Adrenal gland (tissue), 12 donors: ENCODE results near the gene GYG1. TPM values are rescaled to one million over a fixed set of nuclear protein-coding genes. Genes with fewer than 3 reads are reported as not detected.

Experiments used
- DNase-seq, 7 donors: peaks; one replicate each; pipeline ENCODE4 v3.0.0-alpha.2; 2019 to 2020
- H3K27ac ChIP-seq, 5 donors: fragments of 200-600 bp; sonication (generic) in 4 of 5; 1 replicate in 3 of 5; 2 replicates in 2 of 5; pipeline versions ENCODE4 v1.5.1 to v1.8.0; 2016 to 2020; ENCODE audit warnings: mild to moderate bottlenecking in 1 of 5
- H3K27me3 ChIP-seq: fragments of 200-600 bp; 2 replicates; pipeline ENCODE4 v1.8.0; 2021
- H3K36me3 ChIP-seq, 2 donors: fragments of 200-600 bp; replicated peaks in 1 of 2; 1 replicate in 1 of 2; 2 replicates in 1 of 2; pipeline versions ENCODE4 v1.5.1 to v1.8.0; 2018 to 2022
- H3K4me1 ChIP-seq, 2 donors: fragments of 200-600 bp; replicated peaks in 1 of 2; 1 replicate in 1 of 2; 2 replicates in 1 of 2; pipeline versions ENCODE4 v1.5.1 to v1.8.0; 2018 to 2021
- H3K4me3 ChIP-seq, 4 donors: fragments of 200-600 bp; sonication (generic) in 3 of 4; one replicate each; pipeline ENCODE4 v1.5.1; 2016 to 2018
- H3K9me3 ChIP-seq, 3 donors: fragments of 200-600 bp; sonication (generic) in 1 of 3; replicated peaks in 1 of 3; 1 replicate in 2 of 3; 2 replicates in 1 of 3; pipeline versions ENCODE4 v1.5.1 to v1.8.0; 2016 to 2021
- CTCF ChIP-seq, 6 experiments: fragments of 450-650 bp in 4 of 6; fragments of 200-600 bp in 2 of 6; sonication (generic) in 1 of 6; IDR thresholded peaks; 1 replicate in 5 of 6; 2 replicates in 1 of 6; pipeline versions ENCODE4 v1.5.1 to v1.8.0; 2016 to 2021; ENCODE audit warnings: antibody characterized with exemption in 6 of 6, mild to moderate bottlenecking in 2 of 6, moderate library complexity in 1 of 6
- POLR2A ChIP-seq, 2 donors: fragments of 450-650 bp; IDR thresholded peaks; one replicate each; pipeline ENCODE4 v1.6.1; 2017; ENCODE audit warnings: antibody characterized with exemption in 2 of 2, mild to moderate bottlenecking in 2 of 2, moderate library complexity in 1 of 2
- WGBS, 4 donors: extraction: QIAGEN DNeasy Blood & Tissue Kit in 2 of 4; methylation state at CpG; one replicate each; pipeline versions ENCODE4 v1.1.5 to v1.1.7; 2013 to 2017; 5-methylcytosine and 5-hydroxymethylcytosine counted together
- intact Hi-C, 2 donors: fragments of 100-400 bp; cut with DNase I; formaldehyde crosslinking; loops; one replicate each; pipeline versions ENCODE4 v1.14.1 to v1.15.0; 2022 to 2023
- polyA plus RNA-seq, 3 donors: library from polyadenylated mRNA; stranded (reverse); fragments of 200-250 nt in 2 of 3; fragments of 350-450 nt in 1 of 3; fragmentation: Illumina TruSeq in 1 of 3; extraction: RNeasy Lipid Tissue Mini Kit (QIAGEN cat#74804) in 1 of 3; gene quantifications; one replicate each; pipeline ENCODE4 v1.2.3, GENCODE V29; 2013 to 2014
- total RNA-seq, 9 donors: library from RNA; depleted of rRNA in 4 of 9; stranded (reverse); fragments of >200 nt in 4 of 9; fragments of 120-200 nt in 1 of 9; fragmentation: NEBNext Ultra II Directional in 1 of 9; extraction: Animal tissue kit (Norgen Biotek cat#: 25700) in 1 of 9; gene quantifications; one replicate each; pipeline versions ENCODE4 v1.1.0 to v1.2.4, GENCODE V29; 2013 to 2023
- donor health status: healthy with polysubstance abuse.
- donor health status: Bipolar disorder and iron deficiency.
- donor health status: DM: yes; HTN: yes; CAD: no.
- donor health status: DM: no; HTN: no; CAD: no.
- donor health status: DM: no; HTN: no; CAD: no.
- donor health status: DM: yes; HTN: yes; CAD: no.

GYG1 gene
- total and polyA plus RNA-seq, 12 donors: 17.2 to 53.6 (median 35.4) TPM

GRCh38 chr3:148999806-149000205 lies 8.5 kb downstream of the GYG1 start:
- Histone ChIP-seq H3K9me3 (no peaks in the 10 kb centered on the region), H3K27me3 (no peaks in the 10 kb centered on the region), H3K27ac (no peak overlapping the region), H3K36me3 (peaks cover 0 to 18% of the 10 kb centered on the region in 2 donors), H3K4me3 (no peak overlapping the region), H3K4me1 (peaks cover 3 to 7% of the 10 kb centered on the region in 2 donors)
- DNase-seq: no peak
- 83 to 91% (median 87%) methylated on average over 3 of the region's 3 CpGs for WGBS, 4 donors
- TF ChIP-seq CTCF (IDR thresholded peaks at IDR 0.05) (no peak), POLR2A (IDR thresholded peaks at IDR 0.05) (no peak)
- intact Hi-C loops: no loop called here

GRCh38 chr3:149000206-149000745 lies 8.9 kb downstream of the GYG1 start:
- WGBS, 4 donors: 76 to 90% (median 83%) methylated on average over 3 of the region's 3 CpGs
- H3K27ac ChIP-seq: no peak overlapping the region
- peaks cover 5 to 8% of the 10 kb centered on the region in 2 donors for H3K4me1 ChIP-seq

GRCh38 chr3:149001727-149002126 lies 10.4 kb downstream of the GYG1 start:
- H3K4me3 ChIP-seq: no peak overlapping the region
- H3K4me1 ChIP-seq: peaks cover 5 to 8% of the 10 kb centered on the region in 2 donors
- WGBS, 4 donors: 94 to 97% (median 96%) methylated on average over 3 of the region's 3 CpGs
- H3K36me3 ChIP-seq: peaks cover 0 to under 1% of the 10 kb centered on the region in 2 donors
- no peak overlapping the region for H3K27ac ChIP-seq
- TF ChIP-seq POLR2A (IDR thresholded peaks at IDR 0.05): no peak
- no peak for TF ChIP-seq CTCF (IDR thresholded peaks at IDR 0.05)
- H3K9me3 ChIP-seq: no peaks in the 10 kb centered on the region
- no peaks in the 10 kb centered on the region for H3K27me3 ChIP-seq
- no peak for DNase-seq
- intact Hi-C loops: no loop called here

More at GRCh38 chr3:149000206-149000745, 8.9 kb downstream of the GYG1 start:
- intact Hi-C loops: no loop called here
- no peak overlapping the region for H3K4me3 ChIP-seq
- no peak for DNase-seq
- no peak for TF ChIP-seq CTCF (IDR thresholded peaks at IDR 0.05)
- no peaks in the 10 kb centered on the region for H3K9me3 ChIP-seq
- H3K36me3 ChIP-seq: peaks cover 0 to 13% of the 10 kb centered on the region in 2 donors
- no peaks in the 10 kb centered on the region for H3K27me3 ChIP-seq

GRCh38 chr3:149003653-149004305 lies 12.4 kb downstream of the GYG1 start:
- TF ChIP-seq POLR2A (IDR thresholded peaks at IDR 0.05): no peak
- TF ChIP-seq CTCF (IDR thresholded peaks at IDR 0.05): no peak
- WGBS, 4 donors: 77 to 82% (median 79%) methylated on average over 6 of the region's 6 CpGs
- no peak overlapping the region for H3K4me3 ChIP-seq
- DNase-seq: no peak
- intact Hi-C loops: no loop called here
- H3K36me3 ChIP-seq: no peaks in the 10 kb centered on the region
- no peaks in the 10 kb centered on the region for H3K9me3 ChIP-seq
- H3K27me3 ChIP-seq: no peaks in the 10 kb centered on the region
- H3K4me1 ChIP-seq: peaks cover 5 to 8% of the 10 kb centered on the region in 2 donors
- H3K27ac ChIP-seq: peak overlapping the region in 1 of 5 donors; percentile 51
